Measurements from ENCODE around the gene STK17B. TPM values are rescaled to one million over a fixed set of nuclear protein-coding genes. Genes with fewer than 3 reads are reported as not detected.

STK17B gene
- total and polyA plus RNA-seq, 2 of the 8 experiments (the other 6 are each of a cell fraction or from before 2014, with no cell fraction given), result 1.8 to 10.5 TPM

- DNase-seq (ENCODE audit: low read depth in 1 of 2, low spot score in 2 of 2), result peak in 1 of 2 experiments; percentile 50
- H3K9me3 ChIP-seq (ENCODE audit: insufficient read depth in 2 of 2, low read depth in 1 of 2, low read length in 1 of 2), result no peaks in the 10 kb centered on the region
- no peak overlapping the region for H4K91ac ChIP-seq (replicated peaks; ENCODE audit: insufficient read length, low read length)
- H4K8ac ChIP-seq (ENCODE audit: extremely low read depth, insufficient read depth, low read length), result no peak overlapping the region
- ChIA-PET CTCF (ENCODE audit: partially characterized antibody) (interaction anchor here (1.0 kb wide), 1 partner anchor 96 kb away, joined by 3 read pairs; no protein-coding TSS in a partner anchor), POLR2A (ENCODE audit: partially characterized antibody) (no interaction called here)
- FAIRE-seq, result no peak
- no peak overlapping the region for H3K4me2 ChIP-seq (ENCODE audit: insufficient read depth in 1 of 2, low read depth in 2 of 2, low read length in 2 of 2)
- WGBS, 2 experiments (ENCODE audit: extremely low coverage in 1 of 2, insufficient coverage in 1 of 2, insufficient read length in 1 of 2, insufficient replicate concordance in 2 of 2, low coverage in 1 of 2, low lambda C conversion rate in 2 of 2, missing lambda C conversion rate in 1 of 2), result 73% methylated on average over 3 of the region's 3 CpGs; no CpG with 5 or more reads in 1 of the 2 experiments
- no peak overlapping the region for H3K4ac ChIP-seq (replicated peaks; ENCODE audit: insufficient read length, low read depth, low read length)
- H3K27ac ChIP-seq (ENCODE audit: low read depth, low read length), result no peak overlapping the region
- H3K79me2 ChIP-seq (ENCODE audit: control insufficient read depth in 1 of 2, insufficient read depth in 2 of 2, low read length in 2 of 2), result peaks cover 2 to 13% of the 10 kb centered on the region in 2 experiments; a peak in 3 of 4 replicates
- no peak overlapping the region for H3K14ac ChIP-seq (ENCODE audit: insufficient read length)
- no peak overlapping the region for H3K18ac ChIP-seq (ENCODE audit: extremely low read depth, low read length)
- TF ChIP-seq SP1 (IDR thresholded peaks at IDR 0.05; ENCODE audit: low read depth, low read length) (no peak), TAF7 (optimal IDR thresholded peaks at IDR 0.05; ENCODE audit: borderline replicate concordance, low read depth, low read length) (no peak), CHD2 (IDR thresholded peaks at IDR 0.05; ENCODE audit: low read length) (no peak), CBX8 (IDR thresholded peaks at IDR 0.05; ENCODE audit: borderline replicate concordance, low read depth, low read length) (no peak), PHF8 (conservative IDR thresholded peaks at IDR 0.05; ENCODE audit: low read depth, low read length) (no peak), TEAD4 (IDR thresholded peaks at IDR 0.05; ENCODE audit: low read depth, low read length) (no peak), CBX5 (IDR thresholded peaks at IDR 0.05; ENCODE audit: low read depth, low read length) (no peak), SP2 (IDR thresholded peaks at IDR 0.05; ENCODE audit: low read length) (no peak), SIRT6 (IDR thresholded peaks at IDR 0.05; ENCODE audit: low read length) (no peak), SIX5 (IDR thresholded peaks at IDR 0.05; ENCODE audit: low read depth, low read length) (no peak), JUN (IDR thresholded peaks at IDR 0.05; ENCODE audit: low read depth, low read length) (no peak)
- H3K56ac ChIP-seq (replicated peaks; ENCODE audit: insufficient read length, low read depth, low read length), result no peak overlapping the region
- H3K4me3 ChIP-seq (ENCODE audit: extremely low read depth in 1 of 4, insufficient read depth in 2 of 4, low read depth in 3 of 4, low read length in 4 of 4), result no peak overlapping the region
- peak overlapping the region; percentile 34; the same call in 1 of the 2 replicates for H2AFZ ChIP-seq (ENCODE audit: low read length)
- no peak overlapping the region for H2AK5ac ChIP-seq (ENCODE audit: low read depth, low read length)
- H2BK20ac ChIP-seq (ENCODE audit: low read length), result no peak overlapping the region
- no peaks in the 10 kb centered on the region for H3K36me3 ChIP-seq (ENCODE audit: control insufficient read depth in 2 of 4, insufficient read depth in 4 of 4, low read length in 3 of 4)
- H3K9ac ChIP-seq (replicated peaks in 1 of 4; ENCODE audit: extremely low read depth in 1 of 4, low read depth in 3 of 4, low read length in 3 of 4), result no peak overlapping the region
- H2BK15ac ChIP-seq (ENCODE audit: low read length), result no peak overlapping the region
- 0 out of 2 replicates have a peak, but pooled peaks cover 2% of the 10 kb centered on the region for H3K79me1 ChIP-seq (ENCODE audit: low read depth, low read length)
- H3K23ac ChIP-seq (ENCODE audit: insufficient read length), result no peak overlapping the region
- H3K27me3 ChIP-seq (replicated peaks in 1 of 4; ENCODE audit: control insufficient read depth in 3 of 4, extremely low read depth in 1 of 4, insufficient read depth in 3 of 4, low read length in 3 of 4), result peaks cover 0 to 4% (median under 1%) of the 10 kb centered on the region in 4 experiments; a peak in 4 of 7 replicates
- no peak overlapping the region for H2BK120ac ChIP-seq (replicated peaks; ENCODE audit: low read depth, low read length)
- H2BK5ac ChIP-seq (ENCODE audit: low read depth, low read length), result no peak overlapping the region
- H4K5ac ChIP-seq (ENCODE audit: insufficient read length, low read depth, low read length), result no peak overlapping the region
- peaks cover 8% of the 10 kb centered on the region; the same call in 1 of the 2 replicates for H3K23me2 ChIP-seq (ENCODE audit: low read depth, low read length)
- H4K20me1 ChIP-seq (replicated peaks in 1 of 2; ENCODE audit: control insufficient read depth in 1 of 2, insufficient read depth in 2 of 2, low read length in 2 of 2), result peaks cover 0 to 1% of the 10 kb centered on the region in 2 experiments
- no peak overlapping the region for H2BK12ac ChIP-seq (ENCODE audit: low read depth, low read length)
- H3K4me1 ChIP-seq (replicated peaks in 1 of 4; ENCODE audit: control insufficient read depth in 3 of 4, insufficient read depth in 4 of 4, low read length in 3 of 4), result peaks cover 0 to 7% (median 2%) of the 10 kb centered on the region in 4 experiments; a peak in 3 of 7 replicates
Observed at GRCh38 chr2:196174404-196174803, 3.0 kb upstream of the STK17B start.

Data from H1 (cell line).